ENCODE data around the gene MGAT3.
A peak's percentile ranks its signal among the peaks of the same experiment; 100 is the strongest.

GRCh38 chr22:39530692-39531331 lies 74.0 kb downstream of the MGAT3 start:
- TF ChIP-seq CTCF (IDR thresholded peaks at IDR 0.05 in 4 of 5, conservative IDR thresholded peaks at IDR 0.05 in 1 of 5) (peak in 1 of 5 experiments; percentile 16), POLR2A (IDR thresholded peaks at IDR 0.05) (no peak)

All from gastrocnemius medialis (tissue), 4 donors.